CD4-positive, alpha-beta T cell (primary cell): ENCODE data around the gene WFDC1. TPM values are rescaled to one million over a fixed set of nuclear protein-coding genes. Genes with fewer than 3 reads are reported as not detected.

ENCODE experiments used
- ATAC-seq: fragments of 200-7000 bp; cut with Tn5 transposase; one replicate; pipeline ENCODE4 v1.10.0; 2022; ENCODE audit warnings: mild to moderate bottlenecking; ENCODE audit not compliant: poor library complexity
- CTCF ChIA-PET: fragments of 350-600 bp; sonication (Branson Sonifier 250); formaldehyde crosslinking; loops from one replicate; lab custom pipeline; 2021; ENCODE audit warnings: antibody characterized with exemption, inconsistent platforms; lab: Charles Lee
- POLR2A ChIA-PET: fragments of 350-600 bp; sonication (Branson Sonifier 250); formaldehyde crosslinking; loops from one replicate; lab custom pipeline; 2021; ENCODE audit warnings: antibody characterized with exemption, inconsistent platforms; lab: Charles Lee
- DNase-seq, 14 experiments: peaks; one replicate each; pipeline ENCODE4 v3.0.0-alpha.2; 2013 to 2020; ENCODE audit warnings: mixed read lengths in 2 of 14
- H3K27ac ChIP-seq, 2 donors: one replicate each; pipeline versions ENCODE4 v1.5.1 to v1.7.0; 2013; ENCODE audit warnings: low read length in 2 of 2, low read depth in 1 of 2, mild to moderate bottlenecking in 1 of 2
- H3K27me3 ChIP-seq, 2 experiments: 1 replicate in 1 of 2; 2 replicates in 1 of 2; pipeline versions ENCODE4 v1.6.1 to v1.7.0; 2013; ENCODE audit warnings: low read length in 2 of 2, control low read depth in 1 of 2, mild to moderate bottlenecking in 1 of 2, moderate library complexity in 1 of 2; ENCODE audit not compliant: insufficient read depth in 2 of 2, control insufficient read depth in 1 of 2
- H3K36me3 ChIP-seq: one replicate; pipeline ENCODE4 v1.6.1; 2013; ENCODE audit warnings: low read length, control low read depth; ENCODE audit not compliant: insufficient read depth
- H3K4me1 ChIP-seq: one replicate; pipeline ENCODE4 v1.6.1; 2013; ENCODE audit warnings: low read length, control low read depth; ENCODE audit not compliant: insufficient read depth
- H3K4me3 ChIP-seq: one replicate; pipeline ENCODE4 v1.5.1; 2013; ENCODE audit warnings: mild to moderate bottlenecking, low read length, moderate library complexity
- H3K9me3 ChIP-seq, 2 experiments: 1 replicate in 1 of 2; 2 replicates in 1 of 2; pipeline versions ENCODE4 v1.6.1 to v1.7.0; 2013; ENCODE audit warnings: low read length in 2 of 2, mild to moderate bottlenecking in 2 of 2, control low read depth in 1 of 2, moderate library complexity in 1 of 2; ENCODE audit not compliant: control insufficient read depth in 1 of 2, insufficient read depth in 1 of 2
- H3K27ac Mint-ChIP-seq: one replicate; pipeline ENCODE4 v1.8.0; 2020; ENCODE audit warnings: mixed read lengths
- H3K27me3 Mint-ChIP-seq: one replicate; pipeline ENCODE4 v1.8.0; 2021; ENCODE audit warnings: mixed read lengths
- H3K36me3 Mint-ChIP-seq: one replicate; pipeline ENCODE4 v1.8.0; 2021; ENCODE audit warnings: low read depth, mixed read lengths
- H3K4me1 Mint-ChIP-seq: one replicate; pipeline ENCODE4 v1.8.0; 2021; ENCODE audit warnings: low read depth, mixed read lengths
- H3K4me3 Mint-ChIP-seq: one replicate; pipeline ENCODE4 v1.8.0; 2020; ENCODE audit warnings: mild to moderate bottlenecking, mixed read lengths
- H3K9me3 Mint-ChIP-seq: one replicate; pipeline ENCODE4 v1.8.0; 2020; ENCODE audit warnings: mixed read lengths
- CTCF ChIP-seq: fragments of 200-600 bp; IDR thresholded peaks from one replicate; pipeline ENCODE4 v1.8.0; 2022; ENCODE audit warnings: antibody characterized with exemption, mild to moderate bottlenecking
- intact Hi-C, 2 experiments: fragments of 100-400 bp; cut with DNase I in 1 of 2; cut with micrococcal nuclease in 1 of 2; formaldehyde crosslinking; loops; one replicate each; pipeline versions ENCODE4 v1.15.1 to v1.9.0; 2023 to 2025; cut with DNase I, micrococcal nuclease
- total RNA-seq, 174 experiments: library from RNA in 2 of 174; stranded (reverse) in 2 of 174; gene quantifications; one replicate each; pipeline ENCODE4 v1.2.3 and lab custom pipeline; 2021 to 2026

Gene WFDC1
- total RNA-seq, 2 experiments from 2014 or later, result not detected

- H3K9me3 Mint-ChIP-seq, result no peaks in the 10 kb centered on the region
- POLR2A ChIA-PET, result no interaction called here
- ATAC-seq (no peak), DNase-seq (no peak)
- CTCF ChIA-PET, result no interaction called here
- Histone ChIP-seq H3K4me1 (no peaks in the 10 kb centered on the region), H3K36me3 (no peaks in the 10 kb centered on the region), H3K9me3 (peaks cover 0 to 8% of the 10 kb centered on the region in 2 experiments), H3K27me3 (peaks cover 0 to 10% of the 10 kb centered on the region in 2 experiments), H3K4me3 (no peak overlapping the region), H3K27ac (no peak overlapping the region)
- no peak overlapping the region for H3K4me3 Mint-ChIP-seq
- H3K27me3 Mint-ChIP-seq, result peaks cover 47% of the 10 kb centered on the region
- intact Hi-C loops, result no loop called here
- H3K4me1 Mint-ChIP-seq, result no peaks in the 10 kb centered on the region
- H3K36me3 Mint-ChIP-seq, result no peaks in the 10 kb centered on the region
- TF ChIP-seq CTCF, result no peak
- H3K27ac Mint-ChIP-seq, result no peak overlapping the region
Observed at GRCh38 chr16:84378099-84378498, 83.4 kb downstream of the WFDC1 start.

GRCh38 chr16:84378567-84378966, 83.9 kb downstream of the WFDC1 start:
- no peaks in the 10 kb centered on the region for H3K9me3 Mint-ChIP-seq

GRCh38 chr16:84379008-84379708, 84.5 kb downstream of the WFDC1 start:
- Mint-ChIP-seq H3K36me3 (no peaks in the 10 kb centered on the region), H3K4me1 (no peaks in the 10 kb centered on the region), H3K9me3 (no peaks in the 10 kb centered on the region), H3K27ac (no peak overlapping the region), H3K4me3 (no peak overlapping the region), H3K27me3 (peaks cover 38% of the 10 kb centered on the region)
- no peak overlapping the region for H3K4me3 ChIP-seq
- no peaks in the 10 kb centered on the region for H3K36me3 ChIP-seq
- peaks cover 0 to 10% of the 10 kb centered on the region in 2 experiments for H3K27me3 ChIP-seq
- no peak for TF ChIP-seq CTCF
- H3K27ac ChIP-seq, result no peak overlapping the region
- POLR2A ChIA-PET, result no interaction called here
- H3K4me1 ChIP-seq, result no peaks in the 10 kb centered on the region
- intact Hi-C loops, result no loop called here
- CTCF ChIA-PET, result no interaction called here
- DNase-seq, result no peak
- ATAC-seq, result no peak
- H3K9me3 ChIP-seq, result peaks cover 0 to 10% of the 10 kb centered on the region in 2 experiments

More at GRCh38 chr16:84378567-84378966, 83.9 kb downstream of the WFDC1 start:
- H3K27ac Mint-ChIP-seq, result no peak overlapping the region
- no peak overlapping the region for H3K27ac ChIP-seq
- H3K4me3 ChIP-seq, result no peak overlapping the region
- no peaks in the 10 kb centered on the region for H3K4me1 ChIP-seq
- POLR2A ChIA-PET, result no interaction called here
- peaks cover 0 to 10% of the 10 kb centered on the region in 2 experiments for H3K9me3 ChIP-seq
- no peaks in the 10 kb centered on the region for H3K36me3 Mint-ChIP-seq
- H3K4me1 Mint-ChIP-seq, result no peaks in the 10 kb centered on the region
- intact Hi-C loops, result no loop called here
- peaks cover 44% of the 10 kb centered on the region for H3K27me3 Mint-ChIP-seq
- H3K4me3 Mint-ChIP-seq, result no peak overlapping the region
- ATAC-seq (no peak), DNase-seq (no peak)
- H3K27me3 ChIP-seq, result peaks cover 0 to 10% of the 10 kb centered on the region in 2 experiments
- CTCF ChIA-PET, result no interaction called here
- no peaks in the 10 kb centered on the region for H3K36me3 ChIP-seq
- no peak for TF ChIP-seq CTCF

Other genes starting within 250 kb of the WFDC1 start
- gene MBTPS1, start 177.9 kb upstream of the WFDC1 start, total RNA-seq, result 100 to 1,000 TPM; 121 to 122 TPM
- gene HSDL1, start 149.7 kb upstream of the WFDC1 start, total RNA-seq, result 10 to 100 TPM in 1 of 2 experiments, 1 to 10 TPM in 1; 9.4 to 12.1 TPM
- gene DNAAF1, start 149.6 kb upstream of the WFDC1 start, total RNA-seq, result not detected
- gene TAF1C, start 107.8 kb upstream of the WFDC1 start, total RNA-seq, result 10 to 100 TPM; 75.6 to 82.1 TPM
- gene ADAD2, start 103.7 kb upstream of the WFDC1 start, total RNA-seq, result under 1 TPM in 1 of 2 experiments, not detected in 1; 0.59 TPM
- not detected for gene KCNG4, start 54.9 kb upstream of the WFDC1 start, total RNA-seq
- gene ATP2C2, start 73.7 kb downstream of the WFDC1 start, total RNA-seq, result not detected
- gene MEAK7, start 209.8 kb downstream of the WFDC1 start, total RNA-seq, result 1 to 10 TPM; 1.9 to 3.7 TPM